Mesenchymal stem cell (in vitro differentiated cells and primary cell): Measurements from ENCODE around the gene TEX12.
"Not testable (repeated sequence)": the region's sequence is repeated elsewhere in the genome, so short reads cannot be mapped to it uniquely, and the experiment has no call there.

Experiments
- DNase-seq: peaks from one replicate; pipeline ENCODE4 v3.0.0-alpha.2; 2013
- H2AFZ ChIP-seq: one replicate; pipeline ENCODE4 v1.6.1; 2013; ENCODE audit warnings: low read depth, mild to moderate bottlenecking, control low read depth, inconsistent platforms, low read length, moderate library complexity
- H2AK5ac ChIP-seq: 2 replicates; pipeline ENCODE4 v1.6.1; 2013; ENCODE audit warnings: low read length, moderate library complexity, mild to moderate bottlenecking, inconsistent platforms; ENCODE audit not compliant: severe bottlenecking
- H2BK120ac ChIP-seq: one replicate; pipeline ENCODE4 v1.6.1; 2013; ENCODE audit warnings: low read depth, mild to moderate bottlenecking, inconsistent platforms, low read length, moderate library complexity
- H2BK12ac ChIP-seq, 2 experiments: one replicate each; pipeline ENCODE4 v1.6.1; 2013; ENCODE audit warnings: inconsistent platforms in 2 of 2, low read length in 2 of 2, mild to moderate bottlenecking in 2 of 2, moderate library complexity in 2 of 2, control low read depth in 1 of 2
- H2BK15ac ChIP-seq: one replicate; pipeline ENCODE4 v1.6.1; 2013; ENCODE audit warnings: mild to moderate bottlenecking, low read depth, inconsistent platforms; ENCODE audit not compliant: poor library complexity, severe bottlenecking
- H2BK5ac ChIP-seq: 2 replicates; pipeline ENCODE4 v1.6.1; 2013; ENCODE audit warnings: low read depth, mild to moderate bottlenecking, low read length, control low read depth, inconsistent platforms; ENCODE audit not compliant: poor library complexity, severe bottlenecking
- H3K14ac ChIP-seq, 2 experiments: one replicate each; pipeline ENCODE4 v1.6.1; 2013; ENCODE audit warnings: inconsistent platforms in 2 of 2, low read length in 2 of 2, control low read depth in 1 of 2, mild to moderate bottlenecking in 1 of 2, moderate library complexity in 1 of 2
- H3K18ac ChIP-seq, 2 experiments: one replicate each; pipeline ENCODE4 v1.6.1; 2013; ENCODE audit warnings: inconsistent platforms in 2 of 2, low read length in 2 of 2, control low read depth in 1 of 2, low read depth in 1 of 2, mild to moderate bottlenecking in 1 of 2
- H3K23ac ChIP-seq, 2 experiments: one replicate each; pipeline ENCODE4 v1.6.1; 2013; ENCODE audit warnings: inconsistent platforms in 2 of 2, low read length in 2 of 2, mild to moderate bottlenecking in 2 of 2, moderate library complexity in 2 of 2, control low read depth in 1 of 2
- H3K27ac ChIP-seq: 2 replicates; pipeline ENCODE4 v1.5.1; 2013; ENCODE audit warnings: mild to moderate bottlenecking, moderate library complexity, low read length, control low read depth, inconsistent platforms; ENCODE audit not compliant: poor library complexity, severe bottlenecking
- H3K27me3 ChIP-seq, 2 experiments: 2 replicates each; pipeline versions ENCODE4 v1.6.1 to v1.7.0; 2013; ENCODE audit warnings: low read length in 2 of 2, mild to moderate bottlenecking in 2 of 2, moderate library complexity in 2 of 2, control low read depth in 1 of 2, inconsistent platforms in 1 of 2; ENCODE audit not compliant: control insufficient read depth in 1 of 2, insufficient read depth in 1 of 2
- H3K36me3 ChIP-seq, 2 experiments: 2 replicates each; pipeline versions ENCODE4 v1.6.1 to v1.7.0; 2013; ENCODE audit warnings: low read length in 2 of 2, control low read depth in 1 of 2, inconsistent platforms in 1 of 2, low read depth in 1 of 2, mild to moderate bottlenecking in 1 of 2; ENCODE audit not compliant: insufficient read depth in 2 of 2, control insufficient read depth in 1 of 2
- H3K4ac ChIP-seq, 2 experiments: one replicate each; pipeline ENCODE4 v1.6.1; 2013; ENCODE audit warnings: inconsistent platforms in 2 of 2, low read length in 2 of 2, mild to moderate bottlenecking in 2 of 2, moderate library complexity in 2 of 2, control low read depth in 1 of 2, low read depth in 1 of 2
- H3K4me1 ChIP-seq: 2 replicates; pipeline ENCODE4 v1.6.1; 2013; ENCODE audit warnings: low read depth, low read length, control low read depth; ENCODE audit not compliant: control insufficient read depth, insufficient read depth
- H3K4me2 ChIP-seq: 2 replicates; pipeline ENCODE4 v1.6.1; 2013; ENCODE audit warnings: low read length, mild to moderate bottlenecking, inconsistent platforms; ENCODE audit not compliant: poor library complexity, severe bottlenecking
- H3K4me3 ChIP-seq, 2 experiments: 2 replicates each; pipeline versions ENCODE4 v1.5.1 to v1.7.0; 2013; ENCODE audit warnings: low read length in 2 of 2, mild to moderate bottlenecking in 2 of 2, control low read depth in 1 of 2, low read depth in 1 of 2; ENCODE audit not compliant: insufficient read depth in 1 of 2
- H3K79me1 ChIP-seq: replicated peaks from 2 replicates; pipeline ENCODE4 v1.6.1; 2013; ENCODE audit warnings: mild to moderate bottlenecking, control low read depth, low read length, inconsistent platforms; ENCODE audit not compliant: poor library complexity, severe bottlenecking
- H3K9ac ChIP-seq: 2 replicates; pipeline ENCODE4 v1.7.0; 2013; ENCODE audit warnings: mild to moderate bottlenecking, low read length, moderate library complexity
- H3K9me3 ChIP-seq: 2 replicates; pipeline ENCODE4 v1.7.0; 2013; ENCODE audit warnings: mild to moderate bottlenecking, low read length; ENCODE audit not compliant: control insufficient read depth
- H4K8ac ChIP-seq: one replicate; pipeline ENCODE4 v1.6.1; 2013; ENCODE audit warnings: inconsistent platforms, mild to moderate bottlenecking, low read length, moderate library complexity
- H4K91ac ChIP-seq: one replicate; pipeline ENCODE4 v1.6.1; 2013; ENCODE audit warnings: mild to moderate bottlenecking, low read length, inconsistent platforms
- WGBS: methylation state at CpG from one replicate; pipeline ENCODE4 v1.1.7; 2013; ENCODE audit warnings: mixed read lengths; 5-methylcytosine and 5-hydroxymethylcytosine counted together

TEX12 gene

DNA sequence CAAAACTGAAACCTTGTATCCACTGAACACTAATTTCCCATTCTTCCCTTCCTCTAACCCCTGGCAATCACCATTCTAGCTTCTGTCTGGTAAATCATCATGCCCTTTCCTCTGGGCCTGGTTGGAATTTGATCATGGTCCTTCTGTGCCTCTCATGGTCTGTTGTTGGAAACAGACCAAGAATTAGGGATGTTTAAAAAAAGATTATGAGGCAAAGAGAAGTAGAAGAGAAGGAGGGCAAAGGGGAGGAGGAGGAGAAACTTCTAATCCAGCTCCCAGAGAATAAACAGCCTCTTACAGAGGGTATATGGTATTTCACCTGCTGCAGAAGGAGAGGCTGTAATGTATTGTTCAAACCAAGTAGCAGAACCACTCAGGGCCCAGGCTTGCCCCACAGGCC is 18.7 kb downstream of the TEX12 start:
- no peak overlapping the region for H4K8ac ChIP-seq
- DNase-seq, result no peak
- H3K14ac ChIP-seq, result no peak overlapping the region
- H3K4me3 ChIP-seq, result no peak overlapping the region
- no peak overlapping the region for H3K23ac ChIP-seq
- H3K18ac ChIP-seq, result no peak overlapping the region
- H3K4me1 ChIP-seq, result no peaks in the 10 kb centered on the region
- H3K9ac ChIP-seq, result no peak overlapping the region
- H2BK12ac ChIP-seq, result peak overlapping the region in 1 of 2 experiments; percentile 18
- no peak overlapping the region for H3K4ac ChIP-seq
- no peak overlapping the region for H2BK15ac ChIP-seq
- peaks cover 0 to 6% of the 10 kb centered on the region in 2 experiments for H3K27me3 ChIP-seq
- H3K79me1 ChIP-seq, result no peaks in the 10 kb centered on the region
- no peak overlapping the region for H2AK5ac ChIP-seq
- H4K91ac ChIP-seq, result no peak overlapping the region
- no peak overlapping the region for H3K27ac ChIP-seq
- no peak overlapping the region for H2AFZ ChIP-seq
- H2BK5ac ChIP-seq, result no peak overlapping the region
- H2BK120ac ChIP-seq, result no peak overlapping the region
- H3K36me3 ChIP-seq, result no peaks in the 10 kb centered on the region
- H3K9me3 ChIP-seq, result no peaks in the 10 kb centered on the region
- no peak overlapping the region for H3K4me2 ChIP-seq

DNA sequence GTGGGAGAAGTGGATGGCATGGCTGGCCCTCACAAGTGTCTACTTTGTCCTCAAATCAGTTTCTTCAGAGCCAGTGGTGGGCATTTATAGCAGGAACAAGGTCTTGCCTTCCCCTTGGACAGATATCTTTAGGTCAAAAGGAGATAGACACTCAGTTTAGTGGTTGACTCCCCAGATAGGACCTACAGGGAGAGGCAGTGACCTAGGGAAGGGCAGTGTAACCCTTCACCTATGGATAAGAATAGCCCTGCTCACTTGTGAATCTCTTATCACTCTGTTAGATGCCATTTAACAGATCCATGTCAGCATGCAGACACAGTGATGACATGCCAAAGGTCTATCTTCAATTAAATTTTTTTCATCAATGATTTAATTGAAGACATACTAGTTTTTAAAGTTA is 19.1 kb downstream of the TEX12 start:
- Histone ChIP-seq H3K18ac (no peak overlapping the region), H3K4ac (no peak overlapping the region), H3K79me1 (no peaks in the 10 kb centered on the region), H2BK120ac (no peak overlapping the region), H3K27ac (no peak overlapping the region), H3K9ac (no peak overlapping the region), H4K91ac (peak overlapping the region; percentile 59), H3K4me3 (no peak overlapping the region), H3K4me1 (no peaks in the 10 kb centered on the region), H4K8ac (no peak overlapping the region), H2BK5ac (no peak overlapping the region), H3K9me3 (no peaks in the 10 kb centered on the region), H3K4me2 (no peak overlapping the region), H3K14ac (no peak overlapping the region), H2AK5ac (no peak overlapping the region), H2AFZ (no peak overlapping the region), H2BK15ac (no peak overlapping the region), H2BK12ac (peak overlapping the region in 1 of 2 experiments; percentile 18), H3K36me3 (no peaks in the 10 kb centered on the region), H3K23ac (no peak overlapping the region), H3K27me3 (peaks cover 0 to 6% of the 10 kb centered on the region in 2 experiments)
- no peak for DNase-seq

DNA sequence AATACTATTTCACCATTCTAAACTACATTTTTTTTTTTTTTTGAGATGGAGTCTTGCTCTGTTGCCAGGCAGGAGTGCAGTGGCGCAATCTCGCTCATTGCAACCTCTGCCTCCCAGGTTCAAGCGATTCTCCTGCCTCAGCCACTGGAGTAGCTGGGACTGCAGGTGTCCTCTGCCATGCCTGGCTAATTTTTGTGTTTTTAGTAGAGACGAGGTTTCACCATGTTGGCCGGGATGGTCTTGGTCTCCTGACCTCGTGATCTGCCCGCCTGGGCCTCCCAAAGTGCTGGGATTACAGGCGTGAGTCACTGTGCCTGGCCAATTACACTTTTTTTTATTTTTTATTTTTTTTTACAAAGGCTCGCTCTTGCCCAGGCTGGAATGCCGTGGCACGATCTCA is 27.9 kb downstream of the TEX12 start:
- not testable (repeated sequence) for H2BK5ac ChIP-seq, H3K23ac ChIP-seq, H3K27me3 ChIP-seq, H3K9me3 ChIP-seq, H3K9ac ChIP-seq, H4K8ac ChIP-seq, H3K79me1 ChIP-seq, H3K4me1 ChIP-seq, H3K4me2 ChIP-seq, DNase-seq, H2BK12ac ChIP-seq, H3K4me3 ChIP-seq, H3K4ac ChIP-seq, H2AK5ac ChIP-seq, H4K91ac ChIP-seq, H2BK120ac ChIP-seq, H3K18ac ChIP-seq, H3K14ac ChIP-seq, H3K36me3 ChIP-seq, H3K27ac ChIP-seq, H2AFZ ChIP-seq
- 86% methylated on average over 11 of the region's 11 CpGs for WGBS
- peak overlapping the region; percentile 28 for H2BK15ac ChIP-seq

GRCh38 chr11:112195951-112196351 is 28.8 kb downstream of the TEX12 start:
- no peak overlapping the region for H3K14ac ChIP-seq
- no peak overlapping the region for H3K4me2 ChIP-seq
- H3K27me3 ChIP-seq, result no peaks in the 10 kb centered on the region
- no peak overlapping the region for H3K4ac ChIP-seq
- DNase-seq, result peak; percentile 24
- H2AFZ ChIP-seq, result no peak overlapping the region
- no peak overlapping the region for H3K9ac ChIP-seq
- H3K23ac ChIP-seq, result no peak overlapping the region
- no peaks in the 10 kb centered on the region for H3K36me3 ChIP-seq
- H3K18ac ChIP-seq, result peak overlapping the region in 1 of 2 experiments; percentile 54
- no peak overlapping the region for H4K91ac ChIP-seq
- H4K8ac ChIP-seq, result no peak overlapping the region
- H3K79me1 ChIP-seq, result no peaks in the 10 kb centered on the region
- H2BK15ac ChIP-seq, result no peak overlapping the region
- H3K4me1 ChIP-seq, result peaks cover 2% of the 10 kb centered on the region
- no peak overlapping the region for H2BK12ac ChIP-seq
- no peak overlapping the region for H3K4me3 ChIP-seq
- no peak overlapping the region for H2BK5ac ChIP-seq
- H2AK5ac ChIP-seq, result no peak overlapping the region
- WGBS, result no CpG with 5 or more reads among the region's 2 CpGs
- H2BK120ac ChIP-seq, result no peak overlapping the region
- no peaks in the 10 kb centered on the region for H3K9me3 ChIP-seq
- H3K27ac ChIP-seq, result no peak overlapping the region
